Loucy (cell line): ENCODE data around the gene SSX2B.
"Not testable (repeated sequence)": the region's sequence is repeated elsewhere in the genome, so short reads cannot be mapped to it uniquely, and the experiment has no call there.

Experiments
- H2AFZ ChIP-seq: fragments of 200-600 bp; sonication (generic); 2 replicates; pipeline ENCODE4 v1.6.0; 2016; ENCODE audit warnings: antibody characterized with exemption, mild to moderate bottlenecking, low read length, moderate library complexity
- H3F3A ChIP-seq: fragments of 200-600 bp; 2 replicates; pipeline ENCODE4 v1.6.0; 2016; ENCODE audit warnings: antibody characterized with exemption, low read depth, mild to moderate bottlenecking
- H3K27me3 ChIP-seq: fragments of 200-600 bp; sonication (generic); 2 replicates; pipeline ENCODE4 v1.6.1; 2014; ENCODE audit warnings: low read length, mild to moderate bottlenecking; ENCODE audit not compliant: insufficient read depth, poor library complexity, severe bottlenecking
- H3K36me3 ChIP-seq: fragments of 200-600 bp; sonication (generic); 2 replicates; pipeline ENCODE4 v1.6.1; 2016; ENCODE audit warnings: low read length; ENCODE audit not compliant: insufficient read depth
- H3K4me1 ChIP-seq: fragments of 200-600 bp; sonication (generic); 2 replicates; pipeline ENCODE4 v1.5.1; 2014; ENCODE audit warnings: low read length, mild to moderate bottlenecking; ENCODE audit not compliant: insufficient read depth, poor library complexity, severe bottlenecking
- H3K4me2 ChIP-seq: fragments of 200-600 bp; sonication (generic); 2 replicates; pipeline ENCODE4 v1.6.0; 2014; ENCODE audit warnings: antibody characterized with exemption, low read length, low read depth, mild to moderate bottlenecking; ENCODE audit not compliant: poor library complexity, severe bottlenecking
- H3K4me3 ChIP-seq: fragments of 200-600 bp; sonication (generic); 2 replicates; pipeline ENCODE4 v1.5.1; 2014; ENCODE audit warnings: low read length, mild to moderate bottlenecking, mixed read lengths; ENCODE audit not compliant: poor library complexity, severe bottlenecking
- H3K79me2 ChIP-seq: fragments of 200-600 bp; sonication (generic); 2 replicates; pipeline ENCODE4 v1.6.1; 2014; ENCODE audit warnings: low read length; ENCODE audit not compliant: insufficient read depth
- H3K9ac ChIP-seq: fragments of 200-600 bp; sonication (generic); 2 replicates; pipeline ENCODE4 v1.6.0; 2014; ENCODE audit warnings: mild to moderate bottlenecking, low read depth, low read length, moderate library complexity; ENCODE audit not compliant: poor library complexity, severe bottlenecking
- H3K9me2 ChIP-seq: fragments of 200-600 bp; sonication (generic); replicated peaks from 2 replicates; pipeline ENCODE4 v1.6.1; 2016; ENCODE audit warnings: low read depth, low read length, mixed read lengths
- H3K9me3 ChIP-seq: fragments of 200-600 bp; sonication (generic); 2 replicates; pipeline ENCODE4 v1.6.1; 2014; ENCODE audit warnings: mild to moderate bottlenecking, antibody characterized with exemption, low read length, low read depth; ENCODE audit not compliant: insufficient read depth
- H4K20me1 ChIP-seq: fragments of 200-600 bp; sonication (generic); 2 replicates; pipeline ENCODE4 v1.6.0; 2014; ENCODE audit warnings: antibody characterized with exemption, low read length, mild to moderate bottlenecking; ENCODE audit not compliant: insufficient read depth, poor library complexity, severe bottlenecking

The SSX2B gene, protein sequence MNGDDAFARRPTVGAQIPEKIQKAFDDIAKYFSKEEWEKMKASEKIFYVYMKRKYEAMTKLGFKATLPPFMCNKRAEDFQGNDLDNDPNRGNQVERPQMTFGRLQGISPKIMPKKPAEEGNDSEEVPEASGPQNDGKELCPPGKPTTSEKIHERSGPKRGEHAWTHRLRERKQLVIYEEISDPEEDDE

DNA sequence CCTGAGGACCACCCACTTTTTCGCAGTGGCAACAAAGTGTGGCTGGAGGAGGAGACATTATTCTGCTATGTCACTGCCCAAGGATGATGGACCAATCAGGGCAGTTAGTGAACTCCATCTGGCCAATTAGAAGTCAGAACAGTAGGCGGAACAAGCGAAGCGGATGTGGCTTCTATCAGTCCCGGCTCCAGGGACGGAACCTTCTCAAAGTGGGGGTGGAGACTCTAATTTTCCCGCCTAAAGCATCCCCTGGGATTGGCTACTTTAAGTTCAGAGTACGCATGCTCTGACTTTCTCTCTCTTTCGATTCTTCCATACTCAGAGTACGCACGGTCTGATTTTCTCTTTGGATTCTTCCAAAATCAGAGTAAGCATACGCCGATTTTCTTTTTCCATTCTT, at the start of gene SSX2B:
SSX2B (plus strand) TSS at position 301 of the 400 bp plus-strand sequence. CDS start 1,429 bp downstream, outside the sequence.
- not testable (repeated sequence) for H3K27me3 ChIP-seq, H3K9ac ChIP-seq, H4K20me1 ChIP-seq, H3K4me3 ChIP-seq, H3K36me3 ChIP-seq, H3F3A ChIP-seq, H3K9me2 ChIP-seq, H3K9me3 ChIP-seq, H3K4me1 ChIP-seq, H3K79me2 ChIP-seq, H2AFZ ChIP-seq, H3K4me2 ChIP-seq

DNA sequence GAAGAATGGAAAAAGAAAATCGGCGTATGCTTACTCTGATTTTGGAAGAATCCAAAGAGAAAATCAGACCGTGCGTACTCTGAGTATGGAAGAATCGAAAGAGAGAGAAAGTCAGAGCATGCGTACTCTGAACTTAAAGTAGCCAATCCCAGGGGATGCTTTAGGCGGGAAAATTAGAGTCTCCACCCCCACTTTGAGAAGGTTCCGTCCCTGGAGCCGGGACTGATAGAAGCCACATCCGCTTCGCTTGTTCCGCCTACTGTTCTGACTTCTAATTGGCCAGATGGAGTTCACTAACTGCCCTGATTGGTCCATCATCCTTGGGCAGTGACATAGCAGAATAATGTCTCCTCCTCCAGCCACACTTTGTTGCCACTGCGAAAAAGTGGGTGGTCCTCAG, 44.0 kb upstream of the SSX2B start, which contains the start of gene SSX2:
SSX2 (minus strand) TSS at position 101 of the 400 bp plus-strand sequence. CDS start 1,429 bp downstream, outside the sequence.
- not testable (repeated sequence) for H3K9me3 ChIP-seq, H3K4me1 ChIP-seq, H3K79me2 ChIP-seq, H2AFZ ChIP-seq, H3K4me2 ChIP-seq, H3K36me3 ChIP-seq, H4K20me1 ChIP-seq, H3K9ac ChIP-seq, H3K9me2 ChIP-seq, H3F3A ChIP-seq, H3K27me3 ChIP-seq, H3K4me3 ChIP-seq

DNA sequence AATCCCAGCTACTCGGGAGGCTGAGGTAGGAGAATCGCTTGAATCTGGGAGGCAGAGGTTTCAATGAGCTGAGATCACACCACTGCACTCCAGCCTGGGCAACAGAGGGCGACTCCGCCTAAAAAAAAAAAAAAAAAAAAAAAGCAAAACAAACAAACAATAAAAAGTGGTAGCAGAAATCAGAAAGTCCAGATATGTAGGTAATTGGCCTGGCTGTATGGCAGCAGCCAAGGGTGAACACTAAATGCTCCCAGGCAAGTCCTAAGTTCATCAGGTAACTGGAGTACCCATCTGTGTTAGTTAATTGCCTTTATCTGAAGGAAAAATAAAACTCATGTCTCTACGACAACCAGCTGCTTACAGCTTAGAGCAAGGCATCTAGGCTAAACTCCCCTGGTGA, 14.9 kb downstream of the SSX2B start:
- not testable (repeated sequence) for H4K20me1 ChIP-seq, H3K9me2 ChIP-seq, H3K4me2 ChIP-seq, H3K36me3 ChIP-seq, H3K9ac ChIP-seq, H3K4me1 ChIP-seq, H3K4me3 ChIP-seq, H3F3A ChIP-seq, H2AFZ ChIP-seq, H3K27me3 ChIP-seq, H3K79me2 ChIP-seq, H3K9me3 ChIP-seq

DNA sequence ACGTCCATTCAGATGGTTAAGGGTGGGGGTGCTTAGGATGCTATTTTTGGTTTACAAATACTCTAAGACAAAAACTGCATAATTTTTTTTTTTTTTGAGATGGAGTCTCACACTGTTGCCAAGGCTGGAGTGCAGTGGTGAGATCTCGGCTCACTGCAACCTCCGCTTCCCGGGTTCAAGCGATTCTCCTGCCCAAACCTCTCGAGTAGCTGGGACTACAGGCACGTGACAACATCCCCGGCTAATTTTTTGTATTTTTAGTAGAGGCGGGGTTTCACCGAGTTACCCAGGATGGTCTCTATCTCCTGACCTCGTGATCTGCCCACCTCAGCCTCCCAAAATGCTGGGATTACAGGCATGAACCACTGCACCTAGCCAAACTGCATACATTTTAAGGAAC, 22.5 kb downstream of the SSX2B start:
- H3K9me2 ChIP-seq, H4K20me1 ChIP-seq, H3K79me2 ChIP-seq, H3K4me1 ChIP-seq, H3F3A ChIP-seq, H3K4me3 ChIP-seq, H3K9ac ChIP-seq, H3K27me3 ChIP-seq, H3K36me3 ChIP-seq, H3K4me2 ChIP-seq, H2AFZ ChIP-seq, H3K9me3 ChIP-seq: not testable (repeated sequence)

DNA sequence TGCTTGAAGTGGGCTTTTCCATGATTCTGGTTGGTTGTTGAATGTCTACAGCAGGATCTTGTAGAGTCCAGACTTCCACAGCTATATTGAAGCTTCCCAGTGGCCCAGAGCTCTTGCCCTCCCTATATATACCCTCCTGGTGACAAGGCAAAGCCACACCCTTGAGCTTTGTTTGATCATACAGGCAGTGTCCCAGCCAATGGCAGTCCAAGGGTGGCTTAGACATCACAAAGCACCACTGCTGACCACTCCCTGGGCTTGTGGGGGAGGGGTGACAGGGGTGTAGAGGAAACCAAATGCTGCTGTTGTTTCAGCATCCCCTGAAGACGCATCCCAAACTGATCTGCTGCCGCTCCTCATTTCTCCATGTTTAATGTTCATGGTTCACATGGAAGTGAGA, 46.3 kb downstream of the SSX2B start, which contains the start of gene SPANXN5:
SPANXN5 (minus strand) TSS at position 101 of the 400 bp plus-strand sequence; CDS start at position 22, 79 bp downstream.
- H3K4me2 ChIP-seq, H3K9me3 ChIP-seq, H3K4me3 ChIP-seq, H2AFZ ChIP-seq, H3K4me1 ChIP-seq, H3K9me2 ChIP-seq, H3K27me3 ChIP-seq, H3K79me2 ChIP-seq, H3F3A ChIP-seq, H4K20me1 ChIP-seq, H3K36me3 ChIP-seq, H3K9ac ChIP-seq: not testable (repeated sequence)

DNA sequence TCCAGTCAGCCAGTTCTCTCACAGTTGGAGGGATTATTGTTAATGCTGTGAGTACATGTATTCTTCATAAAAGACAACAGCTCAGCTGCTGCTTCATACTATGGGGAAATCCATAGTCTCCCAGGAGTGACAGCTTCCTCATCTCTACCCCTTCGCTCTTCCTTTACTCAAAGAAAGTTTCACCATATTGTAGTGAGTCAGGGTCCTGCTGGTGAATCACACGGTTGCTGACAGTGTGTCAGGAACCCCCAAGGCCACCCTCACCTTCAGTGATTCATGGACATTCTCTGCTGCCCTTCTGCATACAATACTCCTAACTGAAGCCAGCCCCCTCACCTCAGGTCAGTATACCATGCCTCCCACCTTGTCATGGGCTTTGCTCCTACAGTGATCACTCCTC, 53.8 kb downstream of the SSX2B start:
- not testable (repeated sequence) for H3F3A ChIP-seq, H3K79me2 ChIP-seq, H3K9me2 ChIP-seq, H3K4me3 ChIP-seq, H3K9me3 ChIP-seq, H3K9ac ChIP-seq, H2AFZ ChIP-seq, H3K4me2 ChIP-seq, H3K4me1 ChIP-seq, H4K20me1 ChIP-seq, H3K36me3 ChIP-seq, H3K27me3 ChIP-seq
